DMS53 treated with DMSO at 0.1 percent for 48 hours (cell line): ENCODE data around the gene CORO1C.
"Not testable (repeated sequence)": the region's sequence is repeated elsewhere in the genome, so short reads cannot be mapped to it uniquely, and the experiment has no call there.

Experiments
- DNase-seq: peaks from one replicate; lab custom pipeline; 2025; ENCODE audit not compliant: unreplicated experiment; lab: John Stamatoyannopoulos, UW

The CORO1C gene

DNA sequence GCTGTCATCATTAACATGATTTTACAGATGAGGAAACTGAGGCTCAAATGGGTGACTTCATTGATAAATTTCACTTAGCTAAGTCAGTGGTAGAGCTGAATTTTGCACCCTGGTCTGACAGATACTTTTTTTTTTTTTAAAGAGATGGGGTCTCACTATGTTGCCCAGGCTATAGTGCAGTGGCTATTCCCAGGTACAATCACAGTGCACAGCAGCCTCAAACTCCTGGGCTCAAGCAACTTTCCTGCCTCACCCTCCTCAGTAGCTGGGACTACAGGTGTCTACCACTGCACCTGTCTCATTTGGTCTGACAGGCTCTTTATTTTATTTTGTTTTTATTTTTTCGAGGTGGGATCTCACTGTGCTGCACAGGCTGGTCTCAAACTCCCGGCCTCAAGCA, 24.2 kb upstream of the CORO1C start:
- no peak for DNase-seq

DNA sequence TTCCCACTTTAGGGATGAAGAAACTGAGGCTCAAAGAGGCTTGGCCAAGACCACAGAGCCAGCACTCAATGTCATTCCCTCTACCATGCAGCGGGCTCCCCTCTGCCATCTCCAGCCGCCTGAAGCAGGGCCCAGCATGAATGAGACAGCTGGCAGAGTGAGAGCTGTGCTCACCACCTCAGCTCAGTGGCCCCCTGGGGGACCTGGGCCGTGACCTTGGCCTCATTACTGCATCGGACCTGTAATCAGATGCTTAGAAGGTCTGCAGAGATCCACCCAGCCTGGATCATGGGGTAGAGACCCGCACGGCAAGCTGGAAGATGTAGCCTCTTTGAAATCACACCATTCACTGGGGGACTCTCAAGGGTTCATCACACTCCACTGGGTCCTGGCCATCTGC, 22.7 kb upstream of the CORO1C start:
- DNase-seq, result no peak

DNA sequence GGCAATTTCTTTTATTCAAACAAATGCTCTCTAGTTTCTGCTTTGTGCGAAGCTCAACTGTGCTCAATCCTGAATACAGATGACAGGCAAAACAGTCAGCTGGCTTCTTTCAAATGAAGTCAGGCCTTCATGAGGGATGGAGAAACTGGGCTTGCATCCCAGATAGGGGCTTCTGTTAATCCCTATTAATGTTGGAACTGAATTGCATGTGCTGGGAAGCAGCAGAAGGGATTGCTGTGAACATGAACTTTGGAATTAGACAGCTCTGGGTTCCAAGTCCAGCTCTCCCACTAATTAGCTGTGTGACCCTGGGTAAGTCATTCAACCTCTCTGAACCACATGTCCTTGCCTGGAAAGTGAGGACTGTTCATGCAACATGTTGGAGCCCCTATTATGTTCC, 21.1 kb upstream of the CORO1C start:
- no peak for DNase-seq

GRCh38 chr12:108751821-108752220, 20.5 kb upstream of the CORO1C start:
- no peak for DNase-seq

GRCh38 chr12:108751003-108751402, 19.7 kb upstream of the CORO1C start:
- not testable (repeated sequence) for DNase-seq

- DNase-seq, result no peak
Observed at GRCh38 chr12:108750526-108750925, 19.2 kb upstream of the CORO1C start.

DNA sequence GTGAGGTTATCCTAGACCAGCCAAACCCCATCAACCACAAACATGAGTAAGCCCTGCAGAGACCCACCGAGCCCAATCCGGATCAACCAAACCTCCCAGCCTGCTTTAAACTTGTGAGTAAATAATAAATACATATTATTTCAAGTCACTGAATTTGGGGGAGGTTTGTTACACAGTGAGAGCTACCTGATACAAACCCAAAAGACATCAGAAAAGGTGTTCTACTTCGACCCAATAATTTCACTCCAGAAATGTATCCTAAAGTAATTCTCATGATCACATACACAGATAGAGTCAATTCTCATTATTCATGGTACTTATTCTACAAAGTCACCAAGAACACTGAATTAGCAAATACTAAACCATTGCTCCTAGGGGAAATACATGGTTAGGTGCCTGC, 16.2 kb upstream of the CORO1C start:
- DNase-seq, result no peak

GRCh38 chr12:108745641-108746040, 14.3 kb upstream of the CORO1C start:
- no peak for DNase-seq

DNA sequence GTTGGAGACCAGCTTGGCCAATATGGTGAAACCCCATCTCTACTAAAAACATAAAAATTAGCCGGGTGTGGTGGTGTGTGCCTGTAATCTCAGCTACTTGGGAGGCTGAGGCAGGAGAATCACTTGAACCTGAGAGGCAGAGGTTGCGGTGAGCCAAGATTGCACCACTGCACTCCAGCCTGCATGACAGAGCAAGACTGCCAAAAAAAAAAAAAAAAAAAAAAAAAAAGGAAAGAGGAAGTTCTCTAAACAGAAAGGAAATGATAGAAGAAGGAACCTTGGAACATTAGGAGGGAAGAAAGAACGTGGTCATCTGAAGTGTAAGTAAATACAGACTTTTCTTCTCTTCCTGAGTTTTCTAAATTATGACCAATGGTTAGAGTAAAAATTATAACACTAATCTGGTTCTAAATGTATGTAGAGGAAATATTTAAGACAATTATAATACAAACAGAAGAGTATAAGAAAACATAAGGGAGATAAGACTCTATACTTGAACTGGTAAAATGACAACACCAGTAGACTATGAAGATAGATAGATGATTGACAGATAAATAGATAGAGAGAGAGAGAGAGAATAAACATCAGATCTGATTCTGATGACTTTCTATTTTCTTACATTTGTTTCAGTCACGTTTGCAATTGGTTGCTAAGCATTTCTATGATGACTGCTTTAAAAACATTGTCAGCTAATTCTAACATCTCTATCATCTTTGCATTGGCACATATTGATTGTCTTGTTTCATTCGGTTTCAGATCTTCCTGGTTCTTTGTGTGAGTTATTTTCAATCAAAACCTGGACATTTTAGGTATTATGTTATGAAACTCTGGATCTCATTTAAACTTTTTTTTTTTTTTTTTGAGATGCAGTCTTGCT, 12.9 kb upstream of the CORO1C start:
- DNase-seq, result no peak

GRCh38 chr12:108738170-108738569, 6.9 kb upstream of the CORO1C start:
- DNase-seq, result no peak

- DNase-seq, result no peak
Observed at GRCh38 chr12:108735855-108736254, 4.5 kb upstream of the CORO1C start.

DNA sequence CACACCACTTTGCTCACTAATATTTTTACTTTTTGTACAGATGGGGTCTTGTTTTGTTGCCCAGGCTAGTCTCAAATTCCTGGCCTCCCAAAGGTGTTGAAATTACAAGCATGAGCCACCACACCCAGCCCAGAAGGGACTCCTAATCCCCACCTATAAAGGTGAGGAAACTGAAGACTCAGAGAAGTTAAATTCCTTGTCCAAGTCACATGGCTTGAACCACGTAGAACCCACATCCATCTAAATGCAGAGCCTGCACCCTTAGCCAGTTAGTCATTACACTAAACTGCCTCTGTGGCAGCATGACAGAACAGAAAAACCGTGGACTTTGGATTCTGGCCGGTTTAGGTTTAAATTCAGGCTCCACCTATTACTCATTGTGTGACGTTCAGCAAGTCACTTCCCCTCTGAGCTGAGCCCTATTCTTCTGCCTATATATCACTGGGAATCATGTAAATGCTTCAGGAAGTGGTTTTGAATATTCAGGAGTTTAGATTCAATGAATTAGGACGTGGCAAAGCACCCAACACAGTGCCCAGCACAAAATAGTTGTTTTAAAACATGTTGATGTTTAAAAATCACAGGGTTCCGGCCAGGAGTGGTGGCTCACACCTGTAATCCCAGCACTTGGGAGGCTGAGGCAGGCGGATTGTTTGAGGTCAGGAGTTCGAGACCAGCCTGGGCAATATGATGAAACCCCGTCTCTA, 3.0 kb upstream of the CORO1C start:
- peak; percentile 91 for DNase-seq

DNA sequence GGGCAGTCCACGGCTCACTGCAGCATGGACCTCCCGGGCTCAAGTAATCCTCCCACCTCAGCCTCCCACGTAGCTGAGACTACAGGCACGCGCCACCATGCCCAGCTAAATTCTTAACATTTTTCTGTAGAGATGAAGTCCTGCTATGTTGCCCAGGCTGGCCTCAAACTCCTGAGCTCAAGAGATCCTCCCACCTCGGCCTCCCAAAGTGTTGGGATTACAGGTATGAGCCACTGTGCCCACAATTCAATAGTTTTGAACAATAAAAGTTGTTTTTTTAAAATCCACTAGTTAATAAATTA, 1.9 kb upstream of the CORO1C start:
- not testable (repeated sequence) for DNase-seq

- no peak for DNase-seq
Observed at GRCh38 chr12:108732489-108733229, 1.3 kb upstream of the CORO1C start.

DNA sequence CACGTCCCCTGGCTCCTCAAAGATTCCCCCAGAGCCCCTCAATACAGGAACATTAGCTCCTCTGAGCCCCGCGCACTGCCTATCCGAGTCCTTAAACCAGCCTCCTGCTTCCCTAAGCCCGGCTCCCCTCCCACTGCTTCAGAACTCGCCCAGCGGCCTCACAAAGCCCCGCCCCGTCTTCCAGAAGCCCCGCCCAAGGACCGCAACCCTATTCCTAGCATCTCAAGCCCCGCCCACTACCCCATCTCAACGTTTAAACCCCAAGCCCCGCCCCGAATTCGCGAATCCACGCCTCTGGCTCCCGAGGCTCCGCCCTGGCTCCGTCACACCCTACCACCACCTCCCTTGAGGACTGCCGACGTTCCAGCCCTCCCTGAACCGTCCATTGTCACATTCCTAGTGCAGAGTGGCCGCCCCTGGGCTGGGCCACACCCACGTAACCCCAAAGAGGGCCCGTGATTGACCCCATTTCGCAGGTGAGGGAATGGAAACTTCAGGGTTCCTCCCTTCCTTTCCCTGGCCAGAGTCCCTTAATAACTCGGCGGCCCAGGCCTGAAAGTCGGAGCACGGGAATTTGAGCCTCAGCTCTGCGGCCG, 646 bp upstream of the CORO1C start:
- DNase-seq, result peak; percentile 97

DNA sequence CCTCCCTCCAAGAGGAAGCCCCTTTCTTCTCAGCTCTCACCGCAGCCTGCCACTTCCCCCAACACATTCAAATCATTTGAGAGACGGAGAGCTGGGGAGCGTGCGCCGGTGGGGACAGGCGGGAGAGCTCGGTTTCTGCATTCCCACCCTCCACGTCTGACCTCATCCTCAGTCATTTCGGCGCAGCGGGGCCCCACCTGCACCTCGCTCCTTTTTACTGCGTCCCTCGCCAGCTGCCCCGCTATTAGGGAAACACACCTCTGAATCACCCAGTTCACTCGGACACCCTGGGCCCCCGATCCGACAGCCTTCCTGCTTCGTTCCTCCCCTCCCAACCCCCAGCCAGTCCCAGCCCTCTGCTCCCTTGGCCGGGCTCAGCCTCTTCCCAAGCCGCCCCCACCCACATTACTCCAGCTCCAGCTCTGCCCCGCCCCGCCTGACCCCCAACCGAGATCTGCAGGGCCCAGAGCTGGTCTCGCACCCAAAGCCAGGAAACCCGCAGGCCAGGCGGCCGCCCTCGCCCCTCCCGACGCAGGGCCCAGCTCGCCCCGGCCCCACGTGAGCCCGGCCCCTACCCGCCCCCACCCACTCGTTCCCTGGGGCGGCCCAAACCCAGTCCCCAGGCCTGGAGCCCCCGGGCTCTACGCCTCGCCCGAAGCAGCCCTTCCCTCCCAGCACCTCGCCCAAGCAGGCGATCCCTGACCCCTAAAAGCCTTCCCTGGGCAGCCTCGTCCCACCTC, 783 bp downstream of the CORO1C start:
- peak; percentile 38 for DNase-seq

- DNase-seq, result no peak
Observed at GRCh38 chr12:108729612-108730364, 1.5 kb downstream of the CORO1C start.

GRCh38 chr12:108728820-108729611, 2.3 kb downstream of the CORO1C start:
- DNase-seq, result no peak
